ENCODE data around the gene OR52J3. TPM values are rescaled to one million over a fixed set of nuclear protein-coding genes. Genes with fewer than 3 reads are reported as not detected.

Gene OR52J3
- total RNA-seq (not detected), polyA plus RNA-seq (not detected)
- long read RNA-seq, donor 1 = 0 reads
- long read RNA-seq, donor 2 = 0 reads
- long read RNA-seq, donor 3, partial matches to known transcripts = 0 of 1 reads
- long read RNA-seq, donor 3, other reads (novel, unspliced or antisense) = 0 of 1 reads
- long read RNA-seq, donor 4 = 0 reads
- long read RNA-seq, donor 5 = 0 reads
- long read RNA-seq, donor 6 = 0 reads
- long read RNA-seq, donor 7 = 0 reads
- long read RNA-seq, donor 8 = 0 reads
- long read RNA-seq, donor 9 = 0 reads
- long read RNA-seq, donor 10, partial matches to known transcripts = 0 of 1 reads
- long read RNA-seq, donor 10, other reads (novel, unspliced or antisense) = 0 of 1 reads

DNA sequence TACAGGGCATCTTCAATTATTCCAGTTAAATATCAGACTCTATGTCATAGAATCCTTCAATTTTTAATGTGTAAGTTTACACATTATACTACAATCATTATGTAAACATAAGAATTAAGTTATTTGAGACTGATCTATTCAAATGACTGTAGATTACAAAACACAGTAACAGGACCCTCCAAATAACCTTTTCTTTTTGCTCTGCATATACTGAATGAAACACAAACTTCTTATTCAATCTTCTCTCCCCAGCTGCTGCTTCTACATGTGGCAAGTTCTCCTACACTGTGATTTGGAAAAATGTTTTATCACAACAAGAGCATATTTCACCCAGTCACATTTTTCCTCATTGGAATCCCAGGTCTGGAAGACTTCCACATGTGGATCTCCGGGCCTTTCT, at the start of gene OR52J3:
Gene OR52J3, plus strand, starts transcription at position 301 of the 400 bp plus-strand sequence. Its CDS starts 0 bp downstream, at position 301.
- Histone ChIP-seq H3K4me1 (replicated peaks in 1 of 2) (no peaks in the 10 kb centered on the region), H3K27ac (no peak within 1 kb of the TSS), H3K36me3 (replicated peaks in 1 of 2) (no peaks in the 10 kb centered on the region), H3K9me3 (replicated peaks in 1 of 3) (no peaks in the 10 kb centered on the region), H3K4me3 (no peak within 1 kb of the TSS), H3K27me3 (no peaks in the 10 kb centered on the region)
- intact Hi-C loops (cut with DNase I) = no loop called here
- DNase-seq = no peak
- 62 to 79% (median 68%) methylated on average over 1 of the region's 1 CpG for WGBS, 4 donors
- no peak for TF ChIP-seq POLR2A (IDR thresholded peaks at IDR 0.05)
- TF ChIP-seq, protein P1, sequence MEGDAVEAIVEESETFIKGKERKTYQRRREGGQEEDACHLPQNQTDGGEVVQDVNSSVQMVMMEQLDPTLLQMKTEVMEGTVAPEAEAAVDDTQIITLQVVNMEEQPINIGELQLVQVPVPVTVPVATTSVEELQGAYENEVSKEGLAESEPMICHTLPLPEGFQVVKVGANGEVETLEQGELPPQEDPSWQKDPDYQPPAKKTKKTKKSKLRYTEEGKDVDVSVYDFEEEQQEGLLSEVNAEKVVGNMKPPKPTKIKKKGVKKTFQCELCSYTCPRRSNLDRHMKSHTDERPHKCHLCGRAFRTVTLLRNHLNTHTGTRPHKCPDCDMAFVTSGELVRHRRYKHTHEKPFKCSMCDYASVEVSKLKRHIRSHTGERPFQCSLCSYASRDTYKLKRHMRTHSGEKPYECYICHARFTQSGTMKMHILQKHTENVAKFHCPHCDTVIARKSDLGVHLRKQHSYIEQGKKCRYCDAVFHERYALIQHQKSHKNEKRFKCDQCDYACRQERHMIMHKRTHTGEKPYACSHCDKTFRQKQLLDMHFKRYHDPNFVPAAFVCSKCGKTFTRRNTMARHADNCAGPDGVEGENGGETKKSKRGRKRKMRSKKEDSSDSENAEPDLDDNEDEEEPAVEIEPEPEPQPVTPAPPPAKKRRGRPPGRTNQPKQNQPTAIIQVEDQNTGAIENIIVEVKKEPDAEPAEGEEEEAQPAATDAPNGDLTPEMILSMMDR (IDR thresholded peaks at IDR 0.05) = no peak

DNA sequence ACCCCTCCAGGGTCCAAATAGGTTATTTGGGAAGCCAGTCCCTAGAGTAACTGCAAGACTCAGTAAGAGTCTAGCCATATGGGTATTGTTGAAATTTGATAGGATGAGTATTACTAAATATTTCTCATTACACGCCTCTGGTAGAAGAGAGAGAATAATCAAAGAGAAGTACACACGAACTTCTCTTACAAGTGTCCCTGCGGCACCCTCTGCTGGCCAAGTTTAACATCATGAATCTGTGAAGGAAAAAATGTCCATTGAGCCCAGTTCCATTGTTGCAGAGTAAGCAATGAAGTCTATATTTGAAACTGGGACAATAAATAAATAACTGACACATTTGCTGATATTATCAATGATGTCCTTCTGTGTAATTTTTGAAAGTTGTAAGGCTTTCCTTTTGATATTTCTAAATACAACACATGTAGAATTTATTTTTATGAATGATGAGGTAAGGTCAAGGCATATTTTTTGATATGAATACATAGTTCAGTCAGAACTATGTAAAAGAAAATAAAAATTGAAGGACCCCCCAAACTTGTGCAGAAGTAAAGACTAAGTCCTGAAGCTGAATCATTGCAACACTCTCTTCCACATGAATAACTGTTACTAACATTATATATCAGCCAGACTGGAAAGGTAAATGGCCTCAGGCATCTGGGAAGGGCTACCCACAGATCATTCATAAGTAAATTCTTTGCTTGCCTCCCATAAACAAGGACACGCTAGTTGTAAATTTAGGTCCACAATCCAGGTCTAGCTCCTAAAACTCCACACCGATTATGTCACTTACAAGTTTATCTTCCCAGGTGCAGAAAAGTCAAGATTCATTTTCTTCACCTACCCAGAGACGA, 41.7 kb upstream of the OR52J3 start:
- peak; percentile 34 to 75 (median 60) for DNase-seq

DNA sequence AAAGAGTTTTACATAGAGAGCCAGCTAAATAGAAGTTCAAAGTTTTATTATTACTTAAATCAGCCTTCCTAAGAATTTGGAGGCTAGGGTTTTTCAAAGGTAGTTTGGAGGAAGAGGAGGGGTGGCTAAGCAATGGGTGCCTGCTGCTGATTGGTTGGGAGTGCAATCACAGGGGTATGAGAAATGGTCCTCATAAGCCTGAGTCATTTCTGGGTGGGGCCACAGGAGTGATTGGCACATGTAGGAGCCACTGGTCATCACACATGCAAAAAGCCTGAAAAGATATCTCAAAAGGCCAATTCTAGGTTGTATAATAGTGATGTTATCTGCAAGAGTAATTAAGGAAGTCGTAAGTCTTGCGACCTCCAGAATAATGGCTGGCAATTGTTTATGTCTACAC, 38.8 kb upstream of the OR52J3 start:
- DNase-seq = no peak
- no peak overlapping the region for H3K27ac ChIP-seq
- H3K4me3 ChIP-seq = no peak overlapping the region
- WGBS, 4 donors = 42 to 62% (median 53%) methylated on average over 2 of the region's 2 CpGs
- no peaks in the 10 kb centered on the region for H3K36me3 ChIP-seq (replicated peaks in 1 of 2)
- no peaks in the 10 kb centered on the region for H3K4me1 ChIP-seq (replicated peaks in 1 of 2)
- intact Hi-C loops (cut with DNase I) = loop anchor here in 1 of 2 donors (10.0 kb wide), 1 partner anchor 823 kb away; no protein-coding TSS in a partner anchor
- TF ChIP-seq, protein P1 (IDR thresholded peaks at IDR 0.05) = no peak
- TF ChIP-seq POLR2A (IDR thresholded peaks at IDR 0.05) = no peak
- no peaks in the 10 kb centered on the region for H3K27me3 ChIP-seq
- no peaks in the 10 kb centered on the region for H3K9me3 ChIP-seq (replicated peaks in 1 of 3)

More for the DNA sequence above, 41.7 kb upstream of the OR52J3 start:
- no peaks in the 10 kb centered on the region for H3K9me3 ChIP-seq (replicated peaks in 1 of 3)
- 28 to 35% (median 32%) methylated on average over 6 of the region's 6 CpGs for WGBS, 4 donors
- no peaks in the 10 kb centered on the region for H3K4me1 ChIP-seq (replicated peaks in 1 of 2)
- no peaks in the 10 kb centered on the region for H3K36me3 ChIP-seq (replicated peaks in 1 of 2)
- no peaks in the 10 kb centered on the region for H3K27me3 ChIP-seq
- intact Hi-C loops (cut with DNase I) = loop anchor here in 1 of 2 donors (5.0 to 10.0 kb wide), 2 partner anchors 367 to 820 kb away; partner anchors contain the start of gene OR51D1
- TF ChIP-seq, protein P1 (IDR thresholded peaks at IDR 0.05) = peak; percentile 36 to 56 (median 48)
- TF ChIP-seq POLR2A (IDR thresholded peaks at IDR 0.05) = no peak
- H3K4me3 ChIP-seq = no peak overlapping the region
- no peak overlapping the region for H3K27ac ChIP-seq

DNA sequence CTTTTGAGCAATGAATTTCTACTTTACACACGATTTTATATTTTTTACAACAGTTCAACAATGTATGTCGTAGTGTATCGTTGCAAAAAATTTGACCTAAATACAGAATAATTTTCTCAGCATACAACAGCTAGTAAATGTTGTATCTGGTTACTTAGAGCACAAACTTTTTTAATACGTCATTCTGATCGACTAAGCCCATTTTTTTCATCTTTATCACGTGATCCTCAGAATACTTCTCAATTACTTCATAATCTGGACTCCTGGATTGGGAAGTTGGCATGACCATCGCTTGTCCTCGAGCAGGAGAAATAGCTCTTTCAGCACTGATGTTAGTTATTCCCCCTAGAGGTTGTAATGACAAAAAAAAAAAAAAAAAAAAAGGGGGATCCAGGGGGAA, 35.1 kb upstream of the OR52J3 start:
- H3K4me1 ChIP-seq (replicated peaks in 1 of 2) = no peaks in the 10 kb centered on the region
- H3K4me3 ChIP-seq = no peak overlapping the region
- intact Hi-C loops (cut with DNase I) = no loop called here
- H3K9me3 ChIP-seq (replicated peaks in 1 of 3) = no peaks in the 10 kb centered on the region
- no peaks in the 10 kb centered on the region for H3K36me3 ChIP-seq (replicated peaks in 1 of 2)
- H3K27me3 ChIP-seq = no peaks in the 10 kb centered on the region
- no peak for DNase-seq
- TF ChIP-seq, protein P1 (IDR thresholded peaks at IDR 0.05) = no peak
- no peak for TF ChIP-seq POLR2A (IDR thresholded peaks at IDR 0.05)
- WGBS, 4 donors = 64 to 74% (median 68%) methylated on average over 8 of the region's 8 CpGs
- no peak overlapping the region for H3K27ac ChIP-seq

Measured in adrenal gland (tissue), 19 donors.